ENCODE measurements around the gene CHRND. TPM values are rescaled to one million over a fixed set of nuclear protein-coding genes. Genes with fewer than 3 reads are reported as not detected.

CHRND gene
- total RNA-seq: not detected
- long read RNA-seq: 0 reads

DNA sequence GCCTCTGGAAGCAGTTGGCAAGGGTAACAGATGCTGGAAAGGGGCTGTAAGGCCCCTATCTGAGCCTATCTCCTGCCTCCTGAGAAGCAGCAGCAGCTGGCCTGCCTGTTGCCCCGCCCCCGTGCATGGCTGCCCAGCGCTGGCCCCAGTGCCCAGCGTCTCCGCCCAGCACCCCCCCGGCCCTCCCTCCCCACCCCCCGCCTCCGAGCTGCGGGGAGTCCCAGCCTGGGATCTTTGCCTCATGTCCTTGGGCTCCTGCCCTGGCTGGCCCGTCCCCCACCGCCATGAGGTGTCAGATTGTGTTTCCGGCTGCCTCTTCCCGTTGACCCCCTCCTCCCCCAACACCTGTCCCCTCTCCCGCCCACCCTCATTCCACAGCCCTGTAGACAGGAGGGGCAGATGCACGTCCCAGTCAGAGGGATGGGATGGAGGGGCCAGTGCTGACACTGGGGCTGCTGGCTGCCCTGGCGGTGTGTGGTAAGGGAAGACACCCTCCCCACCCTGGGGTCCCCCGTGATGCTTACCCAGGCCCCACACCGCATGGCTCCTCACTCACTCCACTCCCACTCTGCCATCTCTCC lies at the start of gene CHRND:
Gene CHRND, plus strand, starts transcription at position 370 of the 581 bp plus-strand sequence. Its CDS starts 56 bp downstream, at position 426.
- intact Hi-C loops (cut with DNase I): no loop called here
- DNase-seq (peak; percentile 57), ATAC-seq (ENCODE audit: poor library complexity) (peak; percentile 65)

DNA sequence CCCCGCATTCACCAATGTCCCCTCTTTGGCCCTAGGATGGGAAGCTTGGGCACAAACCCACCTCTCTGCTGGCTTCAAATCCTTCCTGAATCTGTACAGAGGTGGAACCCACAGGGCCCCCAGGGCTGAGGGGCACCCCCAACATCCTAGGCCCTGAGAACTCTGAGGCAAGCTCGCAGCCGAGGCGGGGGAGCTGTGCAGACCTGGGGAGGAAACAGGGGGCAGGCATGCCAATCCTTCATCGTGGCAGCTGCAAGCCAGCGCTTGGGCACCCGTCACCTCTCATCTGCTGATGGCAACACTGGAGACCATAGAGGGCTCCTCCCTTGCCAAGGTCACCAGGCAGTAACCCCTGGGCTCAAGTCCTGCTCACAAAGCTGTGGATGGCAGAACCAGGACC lies 49.2 kb upstream of the CHRND start:
- intact Hi-C loops (cut with DNase I): no loop called here
- DNase-seq (peak; percentile 15), ATAC-seq (ENCODE audit: poor library complexity) (no peak)

GRCh38 chr2:232477751-232478510 lies 48.0 kb upstream of the CHRND start:
- no peak for ATAC-seq (ENCODE audit: poor library complexity)
- DNase-seq: peak; percentile 17
- intact Hi-C loops (cut with DNase I): no loop called here

DNA sequence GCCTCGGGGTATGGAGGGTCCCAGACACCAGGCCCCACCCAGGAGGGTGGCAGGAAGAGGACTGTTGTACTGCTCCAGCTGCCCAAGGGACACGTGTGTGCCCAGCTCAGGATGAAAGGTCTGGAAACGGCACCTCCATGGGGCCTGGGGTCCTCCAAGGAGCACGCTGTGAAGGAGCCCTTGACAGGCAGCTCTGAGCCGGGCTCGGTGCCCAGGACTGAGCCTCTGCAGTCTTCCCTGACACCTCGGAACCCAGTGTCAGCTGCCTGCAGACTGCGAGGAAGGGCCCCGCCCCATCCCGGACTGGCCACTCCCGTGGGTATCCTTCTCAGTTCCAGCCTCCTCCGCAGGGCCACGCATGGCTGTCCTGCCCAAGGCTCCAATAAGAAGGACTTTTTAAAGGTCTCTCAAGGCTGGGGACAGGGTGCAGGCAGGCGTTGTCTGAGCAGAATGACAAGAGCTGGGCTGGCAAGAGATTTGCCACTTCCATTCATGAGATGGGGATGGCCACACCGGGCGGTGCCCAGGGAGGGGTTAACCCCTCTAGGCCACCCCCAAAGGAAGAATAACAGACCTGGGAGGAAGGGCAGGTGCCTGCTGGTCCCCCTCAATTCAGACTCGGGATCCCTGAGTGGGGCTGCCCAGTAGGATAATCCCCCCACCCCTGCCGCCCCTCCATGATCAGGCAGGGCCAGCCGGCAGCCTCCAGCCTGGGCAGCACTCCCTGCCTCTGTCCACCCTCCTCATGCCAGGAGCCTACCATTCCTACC lies 47.2 kb upstream of the CHRND start:
- no peak for ATAC-seq (ENCODE audit: poor library complexity)
- peak; percentile 39 for DNase-seq
- intact Hi-C loops (cut with DNase I): no loop called here

DNA sequence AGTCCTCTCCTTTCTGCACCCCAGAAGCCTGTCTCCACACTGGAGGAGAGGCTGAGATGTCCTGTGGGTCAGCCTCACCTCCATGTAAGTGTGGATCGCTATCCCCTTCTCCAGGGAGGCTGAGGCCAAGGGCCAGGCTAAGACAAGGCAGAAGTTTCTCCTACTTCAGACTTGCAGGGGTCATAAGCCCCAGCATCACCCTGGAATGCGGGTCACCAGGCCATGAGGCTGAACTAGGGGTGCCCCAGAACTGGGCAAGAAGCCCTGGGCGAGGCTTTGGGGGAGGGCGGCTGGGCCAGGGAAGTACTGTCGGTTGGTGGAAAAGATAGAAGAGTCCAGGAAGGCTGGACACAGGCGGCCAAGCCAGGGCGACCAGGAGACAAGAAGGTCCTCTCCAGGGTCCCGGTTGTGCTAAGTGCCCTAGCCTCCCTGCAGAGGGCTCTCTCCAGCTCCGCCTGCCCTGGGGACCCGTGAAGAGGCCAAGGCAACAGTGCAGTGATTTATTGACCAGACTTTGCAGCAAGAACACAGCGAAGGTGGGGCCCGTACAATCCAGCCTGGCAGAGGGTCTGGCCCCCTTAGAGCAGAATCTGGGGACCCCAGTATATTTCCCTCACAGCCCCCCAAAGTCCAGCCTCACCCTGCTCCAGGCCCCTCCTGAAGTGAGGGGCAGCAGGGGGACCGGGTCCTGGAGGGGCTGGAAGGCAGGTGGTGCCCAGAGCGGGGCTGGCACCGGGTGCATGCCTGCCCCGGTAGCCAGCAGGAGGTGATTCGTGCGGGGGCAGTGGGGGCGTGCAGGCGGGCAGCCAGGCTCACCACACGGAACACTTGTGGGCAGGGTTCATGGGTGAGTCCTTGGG lies 46.4 kb upstream of the CHRND start:
- DNase-seq (peak; percentile 26), ATAC-seq (ENCODE audit: poor library complexity) (no peak)
- intact Hi-C loops (cut with DNase I): no loop called here

- intact Hi-C loops (cut with DNase I): no loop called here
- DNase-seq (peak; percentile 27), ATAC-seq (ENCODE audit: poor library complexity) (no peak)
Measured at GRCh38 chr2:232480201-232481190, 45.5 kb upstream of the CHRND start.

- DNase-seq: peak; percentile 17
- intact Hi-C loops (cut with DNase I): no loop called here
Measured at GRCh38 chr2:232481322-232482140, 44.4 kb upstream of the CHRND start.

GRCh38 chr2:232482301-232483238 lies 43.4 kb upstream of the CHRND start:
- ATAC-seq (ENCODE audit: poor library complexity) (no peak), DNase-seq (peak; percentile 28)
- intact Hi-C loops (cut with DNase I): no loop called here

More at GRCh38 chr2:232481322-232482140, 44.4 kb upstream of the CHRND start:
- no peak for ATAC-seq (ENCODE audit: poor library complexity)

- DNase-seq: peak; percentile 18
- ATAC-seq (ENCODE audit: poor library complexity): no peak
- intact Hi-C loops (cut with DNase I): no loop called here
Measured at GRCh38 chr2:232483311-232483922, 42.5 kb upstream of the CHRND start.

DNA sequence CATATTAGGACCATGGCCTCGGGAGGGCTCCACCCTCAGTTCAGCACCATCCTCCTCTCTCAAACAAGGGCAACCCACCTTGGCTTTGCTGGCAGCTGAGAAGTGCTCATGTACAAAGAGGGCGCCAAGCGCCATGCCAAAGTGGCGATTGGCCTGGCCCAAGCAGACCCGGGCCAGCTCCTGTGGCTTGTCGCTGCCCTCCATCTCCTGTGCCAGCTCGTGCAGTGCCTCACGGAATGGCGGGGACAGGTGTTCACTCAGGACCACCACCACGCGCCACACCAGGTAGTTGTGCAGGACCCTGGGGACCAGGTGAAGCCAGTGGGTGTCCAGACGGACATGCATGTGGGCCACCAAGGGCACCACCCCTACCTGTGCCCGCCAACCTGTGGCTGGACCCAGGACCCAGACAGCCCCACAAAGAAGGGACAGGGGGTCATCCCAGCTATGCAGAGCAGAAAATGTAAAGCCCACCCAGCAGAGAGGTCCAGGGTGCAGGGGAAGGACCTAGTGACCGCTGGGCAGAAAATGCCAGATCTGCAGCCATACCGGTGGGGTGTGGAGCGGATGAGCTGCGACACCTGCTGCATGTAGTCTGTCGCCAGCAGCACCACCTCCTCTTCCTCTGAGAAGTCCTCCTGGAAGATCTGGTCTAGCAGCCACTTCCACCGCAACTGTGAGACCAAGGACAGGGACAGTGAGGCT lies 41.9 kb upstream of the CHRND start:
- DNase-seq (peak; percentile 30), ATAC-seq (ENCODE audit: poor library complexity) (no peak)
- intact Hi-C loops (cut with DNase I): no loop called here

GRCh38 chr2:232484628-232485347 lies 41.2 kb upstream of the CHRND start:
- intact Hi-C loops (cut with DNase I): no loop called here
- peak; percentile 20 for DNase-seq
- ATAC-seq (ENCODE audit: poor library complexity): no peak

DNA sequence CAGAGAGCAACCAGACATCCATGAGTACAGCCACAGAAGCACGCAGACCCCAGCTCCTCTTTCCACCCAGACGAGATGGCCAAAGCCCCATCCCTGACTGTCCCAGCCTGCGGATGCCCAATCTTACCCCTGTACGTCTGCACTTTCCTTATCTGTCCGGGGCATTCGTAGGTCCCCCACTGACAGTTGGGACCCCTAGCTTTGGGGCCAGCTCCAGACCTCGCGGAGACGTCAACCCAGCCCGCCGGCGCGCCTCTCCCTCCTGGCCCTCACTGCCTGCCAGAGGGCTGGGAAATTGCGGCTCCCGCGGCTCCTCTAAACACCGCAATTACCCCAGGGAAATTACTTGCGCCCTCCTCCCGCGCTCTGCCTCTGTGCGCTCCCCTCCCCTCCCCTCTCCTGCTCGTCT lies 40.6 kb upstream of the CHRND start:
- no peak for ATAC-seq (ENCODE audit: poor library complexity)
- intact Hi-C loops (cut with DNase I): no loop called here
- DNase-seq: no peak

GRCh38 chr2:232485757-232486557 lies 40.0 kb upstream of the CHRND start:
- ATAC-seq (ENCODE audit: poor library complexity) (no peak), DNase-seq (peak; percentile 24)
- intact Hi-C loops (cut with DNase I): no loop called here
